BE2C (cell line): Measurements from ENCODE around the gene DIRAS3.

Experiments used
- DNase-seq: peaks from one replicate; pipeline ENCODE4 v3.0.0-alpha.2; 2020
- H3K27me3 ChIP-seq: fragments of 250-450 bp; sonication (Bioruptor Pico); 2 replicates; pipeline ENCODE4 v1.5.1; 2020; ENCODE audit warnings: mild to moderate bottlenecking
- H3K36me3 ChIP-seq: fragments of 250-450 bp; sonication (Bioruptor Pico); 2 replicates; pipeline ENCODE4 v1.5.1; 2020; ENCODE audit warnings: mild to moderate bottlenecking
- H3K4me1 ChIP-seq: fragments of 250-450 bp; sonication (Bioruptor Pico); 2 replicates; pipeline ENCODE4 v1.5.1; 2020
- H3K4me3 ChIP-seq: 2 replicates; pipeline ENCODE4 v1.5.1; 2011; ENCODE audit warnings: low read depth, low read length
- H3K9me3 ChIP-seq: fragments of 250-450 bp; sonication (Bioruptor Pico); 2 replicates; pipeline ENCODE4 v1.5.1; 2020
- TF ChIP-seq, protein P1 (sequence below): IDR thresholded peaks from 2 replicates; pipeline ENCODE4 v1.5.1; 2012; ENCODE audit warnings: mild to moderate bottlenecking, low read depth, low read length

Gene DIRAS3

DNA sequence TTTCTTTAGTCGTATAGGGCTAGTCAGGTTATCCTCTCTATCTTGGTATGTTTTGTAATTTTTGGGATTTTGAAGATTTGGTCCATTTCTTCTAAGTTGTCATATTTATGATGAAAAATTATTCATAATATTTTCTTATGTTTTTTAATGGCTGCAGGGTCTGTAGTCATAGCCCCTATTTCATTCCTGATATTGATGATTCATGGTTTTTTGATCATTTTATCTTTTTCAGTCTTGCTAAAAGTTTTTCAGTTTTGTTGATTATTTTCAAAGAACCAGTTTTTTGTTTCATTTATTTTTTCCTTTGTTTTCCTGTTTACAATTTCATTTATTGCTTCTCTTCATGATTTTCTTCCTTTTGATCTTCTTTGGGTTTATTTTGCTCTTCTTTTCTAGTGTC, 50.2 kb downstream of the DIRAS3 start:
- no peaks in the 10 kb centered on the region for H3K27me3 ChIP-seq
- no peak overlapping the region for H3K4me3 ChIP-seq
- TF ChIP-seq, protein P1, sequence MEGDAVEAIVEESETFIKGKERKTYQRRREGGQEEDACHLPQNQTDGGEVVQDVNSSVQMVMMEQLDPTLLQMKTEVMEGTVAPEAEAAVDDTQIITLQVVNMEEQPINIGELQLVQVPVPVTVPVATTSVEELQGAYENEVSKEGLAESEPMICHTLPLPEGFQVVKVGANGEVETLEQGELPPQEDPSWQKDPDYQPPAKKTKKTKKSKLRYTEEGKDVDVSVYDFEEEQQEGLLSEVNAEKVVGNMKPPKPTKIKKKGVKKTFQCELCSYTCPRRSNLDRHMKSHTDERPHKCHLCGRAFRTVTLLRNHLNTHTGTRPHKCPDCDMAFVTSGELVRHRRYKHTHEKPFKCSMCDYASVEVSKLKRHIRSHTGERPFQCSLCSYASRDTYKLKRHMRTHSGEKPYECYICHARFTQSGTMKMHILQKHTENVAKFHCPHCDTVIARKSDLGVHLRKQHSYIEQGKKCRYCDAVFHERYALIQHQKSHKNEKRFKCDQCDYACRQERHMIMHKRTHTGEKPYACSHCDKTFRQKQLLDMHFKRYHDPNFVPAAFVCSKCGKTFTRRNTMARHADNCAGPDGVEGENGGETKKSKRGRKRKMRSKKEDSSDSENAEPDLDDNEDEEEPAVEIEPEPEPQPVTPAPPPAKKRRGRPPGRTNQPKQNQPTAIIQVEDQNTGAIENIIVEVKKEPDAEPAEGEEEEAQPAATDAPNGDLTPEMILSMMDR, result no peak
- H3K4me1 ChIP-seq, result no peaks in the 10 kb centered on the region
- H3K9me3 ChIP-seq, result no peaks in the 10 kb centered on the region
- DNase-seq, result no peak
- H3K36me3 ChIP-seq, result no peaks in the 10 kb centered on the region

DNA sequence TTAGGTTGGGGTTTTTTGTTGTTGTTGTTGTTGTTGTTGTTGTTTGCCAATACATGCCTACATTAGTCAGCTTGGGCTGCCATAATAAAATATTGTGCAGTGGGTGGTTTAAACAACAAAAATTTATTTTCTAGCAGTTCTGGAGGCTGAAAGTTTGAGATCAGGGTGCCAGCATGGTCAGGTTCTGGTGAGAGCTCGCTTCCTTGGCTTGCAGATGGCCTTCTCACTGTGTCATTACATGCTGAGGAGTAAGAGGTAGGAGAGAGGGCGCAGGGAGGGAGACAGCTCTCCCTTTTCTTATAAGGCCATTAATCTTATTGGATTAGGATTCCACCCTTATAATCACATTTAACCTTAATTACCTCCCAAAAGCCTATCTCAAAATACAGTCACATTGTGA, 52.7 kb downstream of the DIRAS3 start:
- Histone ChIP-seq H3K9me3 (no peaks in the 10 kb centered on the region), H3K36me3 (no peaks in the 10 kb centered on the region), H3K27me3 (no peaks in the 10 kb centered on the region), H3K4me3 (no peak overlapping the region), H3K4me1 (no peaks in the 10 kb centered on the region)
- no peak for DNase-seq
- TF ChIP-seq, protein P1, result no peak
